Heart left ventricle (tissue), 13 donors: ENCODE measurements around the gene CAMTA1.

ENCODE experiments used
- CTCF ChIP-seq, 12 donors: fragments of 200-600 bp; sonication (generic) in 4 of 12; IDR thresholded peaks; one replicate each; pipeline versions ENCODE4 v1.5.0 to v1.8.0; 2018 to 2022; ENCODE audit warnings: antibody characterized with exemption in 12 of 12, mild to moderate bottlenecking in 5 of 12
- POLR2A ChIP-seq, 2 donors: fragments of 450-650 bp; IDR thresholded peaks; one replicate each; pipeline ENCODE4 v1.6.1; 2017; ENCODE audit warnings: antibody characterized with exemption in 2 of 2, mild to moderate bottlenecking in 2 of 2, moderate library complexity in 2 of 2
- donor health status: ischemic (EF 13 %, LVEDD 7.1; RV severe dilation, severe dysfunction).
- donor health status: DM: no; HTN: yes; CAD: no.
- donor health status: DM: no; HTN: no; CAD: no.
- donor health status: ischemic (EF 25% LVEDD 6.9; RV normal size, moderate dysfunction).
- donor health status: ischemic (EF 25% LVEDD 5.7; RV mildly dilated, moderate dysfunction).
- donor health status: ischemic (EF 35%, LVEDD 5.7; RV mildly dilated, moderate dysfunction).
- donor health status: nonischemic (EF 11% LVEDD 7.7; RV severe dilation, severe dysfunction).
- donor health status: DM: yes; HTN: yes; CAD: no.
- donor health status: PGD.
- donor health status: ischemic (EF 29% LVEDD 5.4; RV normal size, mild dysfunction).
- donor health status: nonischemic (EF 23%, LVEDD 6.1; RV moderate dilation, normal function).

GRCh38 chr1:7473223-7474142, 688.2 kb downstream of the CAMTA1 start:
- TF ChIP-seq CTCF (IDR thresholded peaks at IDR 0.05) (no peak), POLR2A (IDR thresholded peaks at IDR 0.05) (no peak)
